GM21619 (cell line): ENCODE measurements around the gene OSBPL8.

ENCODE experiments used
- ATAC-seq: cut with Tn5 transposase; IDR thresholded peaks from one replicate; pipeline ENCODE4 v1.9.1; 2021; ENCODE audit not compliant: unreplicated experiment

The OSBPL8 gene

GRCh38 chr12:76312315-76312714 is 247.3 kb downstream of the OSBPL8 start:
- ATAC-seq, result no peak

- no peak for ATAC-seq
These were observed 247.8 kb downstream of the OSBPL8 start for GRCh38 chr12:76311796-76312195.

- ATAC-seq, result no peak
These were observed 249.5 kb downstream of the OSBPL8 start for GRCh38 chr12:76310110-76310509.

- no peak for ATAC-seq
These were observed 250.7 kb downstream of the OSBPL8 start for GRCh38 chr12:76308866-76309265.

- ATAC-seq, result no peak
These were observed 252.5 kb downstream of the OSBPL8 start for GRCh38 chr12:76307083-76307482.

- ATAC-seq, result no peak
These were observed 255.5 kb downstream of the OSBPL8 start for GRCh38 chr12:76303989-76304460.

- no peak for ATAC-seq
These were observed 256.2 kb downstream of the OSBPL8 start for GRCh38 chr12:76303365-76303764.
